Ramos (cell line): ENCODE results near the gene BRMS1L.
"Not testable (repeated sequence)": the region's sequence is repeated elsewhere in the genome, so short reads cannot be mapped to it uniquely, and the experiment has no call there.

Source experiments
- in situ Hi-C: fragments of 300-500 bp; cut with MboI; formaldehyde crosslinking; loops from one replicate; pipeline ENCODE4 v1.14.3; 2022; ENCODE audit warnings: low sequenced_read_pairs; ENCODE audit not compliant: unreplicated experiment

The BRMS1L gene, protein sequence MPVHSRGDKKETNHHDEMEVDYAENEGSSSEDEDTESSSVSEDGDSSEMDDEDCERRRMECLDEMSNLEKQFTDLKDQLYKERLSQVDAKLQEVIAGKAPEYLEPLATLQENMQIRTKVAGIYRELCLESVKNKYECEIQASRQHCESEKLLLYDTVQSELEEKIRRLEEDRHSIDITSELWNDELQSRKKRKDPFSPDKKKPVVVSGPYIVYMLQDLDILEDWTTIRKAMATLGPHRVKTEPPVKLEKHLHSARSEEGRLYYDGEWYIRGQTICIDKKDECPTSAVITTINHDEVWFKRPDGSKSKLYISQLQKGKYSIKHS

DNA sequence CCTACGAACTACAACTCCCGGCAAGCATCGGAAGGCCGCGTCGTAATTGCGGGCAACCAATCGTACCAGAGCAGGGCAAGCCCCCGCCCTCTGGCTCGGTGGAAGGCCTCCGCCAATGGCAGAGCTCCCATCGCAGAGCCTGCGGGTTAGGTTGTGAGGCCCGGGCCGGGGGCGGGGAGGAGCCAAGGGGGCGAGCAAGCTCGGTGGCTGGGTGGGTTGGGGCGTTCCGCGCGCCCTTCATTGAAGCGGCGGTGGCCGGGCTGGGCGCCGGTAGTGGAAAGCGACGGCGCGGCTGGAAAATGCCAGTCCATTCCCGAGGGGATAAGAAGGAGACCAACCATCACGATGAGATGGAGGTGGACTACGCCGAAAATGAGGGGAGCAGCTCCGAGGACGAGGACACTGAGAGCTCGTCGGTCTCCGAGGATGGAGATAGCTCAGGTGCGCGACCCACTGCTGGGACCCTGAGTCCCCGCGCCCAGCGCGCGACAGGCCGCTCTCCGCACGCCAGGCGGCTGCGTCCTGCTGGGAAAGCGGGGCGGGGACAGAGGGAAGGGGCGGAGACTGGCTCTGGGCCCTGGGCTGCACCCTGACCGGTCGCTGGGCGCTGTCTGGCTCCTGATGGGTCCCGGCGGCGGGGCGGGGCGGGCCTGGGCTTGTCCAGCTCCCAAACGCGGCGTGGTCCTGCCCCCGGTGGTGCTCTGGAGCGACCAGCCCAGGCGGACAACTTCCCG, at the start of gene BRMS1L:
Gene BRMS1L (plus strand): TSS at position 121 of the 734 bp plus-strand sequence. CDS start 179 bp downstream, at position 300.
- in situ Hi-C loops, result no loop called here

- in situ Hi-C loops, result no loop called here
These were observed 49.3 kb upstream of the BRMS1L start for GRCh38 chr14:35776823-35777222.

- in situ Hi-C loops, result not testable (repeated sequence)
These were observed 48.6 kb upstream of the BRMS1L start for GRCh38 chr14:35777550-35777949.

GRCh38 chr14:35779368-35779767, 46.8 kb upstream of the BRMS1L start:
- in situ Hi-C loops, result no loop called here

- in situ Hi-C loops, result no loop called here
These were observed 42.4 kb upstream of the BRMS1L start for GRCh38 chr14:35783699-35784098.

GRCh38 chr14:35786856-35787255, 39.3 kb upstream of the BRMS1L start:
- in situ Hi-C loops, result no loop called here

GRCh38 chr14:35789651-35790050, 36.5 kb upstream of the BRMS1L start:
- in situ Hi-C loops, result no loop called here

DNA sequence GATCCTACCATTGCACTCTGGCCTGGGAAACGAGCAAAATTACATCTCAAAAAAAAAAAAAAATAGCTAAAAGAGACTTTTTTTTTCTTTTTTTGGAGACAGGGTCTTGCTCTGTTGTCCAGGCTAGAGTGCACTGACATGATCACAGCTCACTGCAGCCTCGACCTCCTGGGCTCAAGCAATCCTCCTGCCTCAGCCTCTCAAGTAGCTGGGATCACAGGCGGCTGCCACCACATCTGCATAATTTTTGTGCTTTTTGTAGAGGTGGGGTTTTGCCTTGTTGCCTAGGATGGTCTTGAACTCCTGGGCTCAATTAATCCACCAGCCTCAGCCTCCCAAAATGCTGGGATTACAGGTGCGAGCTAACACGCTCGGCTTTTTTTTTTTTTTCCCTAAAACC, 28.3 kb upstream of the BRMS1L start:
- in situ Hi-C loops, result no loop called here

- in situ Hi-C loops, result no loop called here
These were observed 19.9 kb upstream of the BRMS1L start for GRCh38 chr14:35806006-35806907.

DNA sequence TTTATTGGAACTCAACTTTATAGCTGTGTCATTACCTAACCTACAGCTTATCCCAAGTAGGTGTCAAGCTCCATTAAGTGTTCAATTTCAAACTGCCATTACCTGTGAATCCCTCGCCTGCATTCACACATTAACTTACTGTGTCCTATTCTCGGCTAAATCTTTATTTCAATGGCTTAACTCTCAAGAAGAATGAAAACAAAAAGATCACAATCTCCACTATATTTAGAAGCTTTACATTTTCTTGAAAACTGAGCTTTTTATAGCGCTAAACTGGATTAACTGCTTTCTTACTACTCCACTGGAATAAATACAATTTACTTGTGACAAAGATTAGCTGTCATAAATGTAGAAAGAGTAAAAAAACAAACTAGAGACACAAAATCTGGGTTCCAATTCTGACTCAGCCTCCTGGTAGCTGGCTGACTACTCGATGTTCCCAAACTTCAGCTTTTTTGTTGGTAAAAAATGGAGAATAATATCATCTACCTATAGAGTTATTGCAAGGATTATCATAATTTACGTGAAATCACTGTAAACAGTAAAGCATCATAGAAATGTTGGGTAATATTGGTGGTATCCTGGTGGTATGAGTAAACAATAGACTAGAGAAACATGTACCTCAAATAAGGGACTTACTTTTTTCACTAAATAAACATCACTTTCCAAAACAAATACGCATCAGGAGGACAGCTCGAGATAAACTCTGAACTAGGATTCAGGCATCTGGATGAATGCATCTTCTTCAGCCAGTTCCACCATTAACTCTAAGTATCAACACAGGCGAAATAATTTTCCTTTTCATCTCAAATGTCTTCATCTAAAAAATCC, 18.8 kb upstream of the BRMS1L start:
- in situ Hi-C loops, result no loop called here

- in situ Hi-C loops, result no loop called here
These were observed 18.0 kb upstream of the BRMS1L start for GRCh38 chr14:35808076-35808637.

DNA sequence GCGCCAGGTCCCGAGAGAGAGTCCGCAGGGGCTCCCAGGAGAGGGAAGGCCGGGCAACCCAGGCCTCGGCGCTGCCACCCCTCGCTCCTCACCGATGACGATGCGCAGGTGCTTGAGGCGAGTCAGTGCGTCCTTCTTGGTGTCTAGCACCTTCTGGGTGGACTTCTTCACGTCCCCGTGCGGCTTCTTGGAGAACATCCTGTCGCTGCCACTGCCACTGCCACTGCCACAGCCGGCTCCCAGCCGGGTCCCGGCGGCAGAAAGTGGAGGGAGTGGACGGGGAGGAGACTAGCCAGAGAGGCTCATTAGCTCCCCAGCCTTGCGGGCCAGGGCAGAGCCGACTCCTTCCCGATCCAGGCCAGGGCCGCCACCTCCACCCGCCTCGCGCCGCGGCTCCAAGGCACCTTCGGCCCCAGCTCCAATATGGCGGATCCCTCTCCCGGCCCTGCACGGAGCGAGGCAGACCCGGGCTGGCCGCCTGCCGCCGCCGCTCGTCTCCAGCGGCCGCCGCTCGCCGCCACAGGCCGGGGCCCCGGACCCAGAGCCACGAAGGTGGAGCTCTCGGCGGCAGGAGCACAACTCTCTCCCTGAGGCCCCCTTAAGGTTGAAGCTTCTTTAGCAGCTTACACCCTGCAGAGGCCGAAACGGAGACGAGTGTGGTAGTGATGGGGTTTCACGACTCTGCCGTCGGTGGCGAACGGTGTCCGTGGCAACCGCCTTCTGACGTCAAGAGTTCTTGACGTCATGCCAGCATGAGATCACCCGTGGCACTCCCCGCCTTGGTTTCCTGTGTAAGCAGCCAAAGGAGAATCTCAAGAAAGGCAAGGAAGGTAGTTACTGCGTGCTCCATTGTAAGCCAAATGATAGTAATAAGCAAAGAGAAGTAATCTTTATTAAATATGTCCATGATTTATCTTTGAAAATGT, 17.2 kb upstream of the BRMS1L start, which contains the start of gene RALGAPA1:
Gene RALGAPA1 (minus strand): TSS at position 658 of the 926 bp plus-strand sequence. CDS start 460 bp downstream, at position 198.
- in situ Hi-C loops, result not testable (repeated sequence)

- in situ Hi-C loops, result no loop called here
These were observed 16.5 kb upstream of the BRMS1L start for GRCh38 chr14:35809597-35809996.

GRCh38 chr14:35810963-35811362, 15.2 kb upstream of the BRMS1L start:
- in situ Hi-C loops, result no loop called here

GRCh38 chr14:35814371-35815005, 11.7 kb upstream of the BRMS1L start:
- in situ Hi-C loops, result no loop called here

- in situ Hi-C loops, result no loop called here
These were observed 7.6 kb upstream of the BRMS1L start for GRCh38 chr14:35818346-35819115.
